Stimulated activated CD4-positive, alpha-beta T cell treated with anti-CD3 and anti-CD28 coated beads, Interleukin-4, amount 100 ng/mL, for 4 hours (primary cell): Measurements from ENCODE around the gene ADORA2B.
A peak's percentile ranks its signal among the peaks of the same experiment; 100 is the strongest.
"Not testable (repeated sequence)": the region's sequence is repeated elsewhere in the genome, so short reads cannot be mapped to it uniquely, and the experiment has no call there.

Experiments used
- DNase-seq, 2 experiments: peaks; one replicate each; pipeline ENCODE4 v3.0.0-alpha.2; 2020

Gene ADORA2B

GRCh38 chr17:15926039-15926740 is 18.7 kb upstream of the ADORA2B start:
- no peak for DNase-seq

- no peak for DNase-seq
These were observed 16.6 kb upstream of the ADORA2B start for GRCh38 chr17:15928286-15928785.

- DNase-seq = no peak
These were observed 15.0 kb upstream of the ADORA2B start for GRCh38 chr17:15929941-15930340.

- no peak for DNase-seq
These were observed 14.5 kb upstream of the ADORA2B start for GRCh38 chr17:15930426-15930825.

- no peak for DNase-seq
These were observed 13.5 kb upstream of the ADORA2B start for GRCh38 chr17:15931394-15931793.

- DNase-seq = no peak
These were observed 10.1 kb upstream of the ADORA2B start for GRCh38 chr17:15934866-15935265.

GRCh38 chr17:15935891-15936290 is 9.0 kb upstream of the ADORA2B start:
- no peak for DNase-seq

GRCh38 chr17:15936481-15936880 is 8.4 kb upstream of the ADORA2B start:
- not testable (repeated sequence) for DNase-seq

GRCh38 chr17:15941781-15942180 is 3.1 kb upstream of the ADORA2B start:
- no peak for DNase-seq

- no peak for DNase-seq
These were observed 2.6 kb upstream of the ADORA2B start for GRCh38 chr17:15942207-15942833.

GRCh38 chr17:15943971-15944758 is 765 bp upstream of the ADORA2B start:
- DNase-seq = no peak

- DNase-seq = peak; percentile 40 to 71
These were observed 729 bp downstream of the ADORA2B start for GRCh38 chr17:15945527-15946191.

GRCh38 chr17:15946611-15947120 is 1.7 kb downstream of the ADORA2B start:
- DNase-seq = no peak

GRCh38 chr17:15947271-15947670 is 2.3 kb downstream of the ADORA2B start:
- DNase-seq = no peak

- no peak for DNase-seq
These were observed 3.2 kb downstream of the ADORA2B start for GRCh38 chr17:15947976-15948752.

- DNase-seq = no peak
These were observed 6.6 kb downstream of the ADORA2B start for GRCh38 chr17:15951368-15952047.

- DNase-seq = no peak
These were observed 7.2 kb downstream of the ADORA2B start for GRCh38 chr17:15952048-15952532.

- no peak for DNase-seq
These were observed 8.2 kb downstream of the ADORA2B start for GRCh38 chr17:15952916-15953790.

- no peak for DNase-seq
These were observed 9.3 kb downstream of the ADORA2B start for GRCh38 chr17:15954222-15954621.
